ENCODE measurements around the gene COMT. TPM values are rescaled to one million over a fixed set of nuclear protein-coding genes. Genes with fewer than 3 reads are reported as not detected.

The COMT gene
- total RNA-seq, 2 donors from 2014 or later, result 39.7 to 113 TPM

DNA sequence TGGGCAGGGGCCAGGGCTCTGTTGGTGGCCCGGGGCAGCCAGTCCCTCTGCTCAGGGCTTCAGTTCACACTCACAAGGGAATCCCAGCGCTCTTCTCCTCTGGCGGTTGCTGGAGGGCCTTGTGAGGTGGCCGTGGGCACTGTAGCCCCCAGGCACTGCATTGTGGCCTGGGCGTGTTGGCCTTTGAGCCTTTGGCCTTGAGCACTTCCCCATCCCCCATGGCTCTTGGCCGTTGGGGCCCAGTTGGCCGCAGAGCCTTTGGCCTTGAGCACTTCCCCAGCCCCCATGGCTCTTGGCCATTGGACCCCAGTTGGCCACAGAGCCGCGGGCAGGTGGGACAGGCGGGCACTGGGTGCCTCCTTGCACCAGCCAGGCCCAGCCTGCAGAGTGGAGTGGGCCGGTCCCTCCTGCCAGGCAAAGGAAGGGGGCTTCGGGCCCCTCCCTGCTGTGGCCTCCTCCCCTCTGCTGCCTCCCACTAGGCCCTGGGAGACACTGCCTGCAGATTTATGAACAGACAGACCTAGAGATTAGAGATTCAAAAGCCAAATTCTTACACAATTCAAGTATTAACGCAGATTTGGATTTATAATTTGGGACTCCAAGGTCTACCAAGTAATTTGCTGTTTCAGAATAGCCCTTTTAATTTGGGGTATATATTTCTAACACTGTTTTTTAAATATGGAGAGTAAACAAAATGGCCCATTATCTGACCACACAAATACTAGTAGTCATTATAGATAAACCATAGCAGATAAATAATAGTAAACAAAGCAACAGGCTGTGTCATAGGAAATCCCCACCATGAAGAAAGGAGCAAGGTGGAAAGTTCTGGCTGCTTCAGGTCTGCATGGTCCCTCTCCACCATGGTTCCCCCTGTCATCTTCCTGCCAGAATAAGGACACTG is 18.3 kb downstream of the COMT start:
- DNase-seq (ENCODE audit: low spot score in 2 of 2), result no peak
- H3K36me3 Mint-ChIP-seq, result no peaks in the 10 kb centered on the region
- no peak for ATAC-seq
- H3K27ac Mint-ChIP-seq, result peak overlapping the region in 1 of 2 donors; percentile 10
- H3K9me3 Mint-ChIP-seq, result no peaks in the 10 kb centered on the region

- DNase-seq (ENCODE audit: low spot score in 2 of 2) (no peak), ATAC-seq (peak in 1 of 2 donors; percentile 15)
- H3K9me3 Mint-ChIP-seq, result no peaks in the 10 kb centered on the region
- H3K27ac Mint-ChIP-seq, result no peak overlapping the region
- no peaks in the 10 kb centered on the region for H3K36me3 Mint-ChIP-seq
Observed at GRCh38 chr22:19960491-19961200, 19.1 kb downstream of the COMT start.

- Mint-ChIP-seq H3K36me3 (no peaks in the 10 kb centered on the region), H3K27ac (peak overlapping the region in 1 of 2 donors; percentile 60), H3K9me3 (no peaks in the 10 kb centered on the region)
- no peak for DNase-seq (ENCODE audit: low spot score in 2 of 2)
- ATAC-seq, result no peak
Observed at GRCh38 chr22:19961201-19961580, 19.6 kb downstream of the COMT start.

DNA sequence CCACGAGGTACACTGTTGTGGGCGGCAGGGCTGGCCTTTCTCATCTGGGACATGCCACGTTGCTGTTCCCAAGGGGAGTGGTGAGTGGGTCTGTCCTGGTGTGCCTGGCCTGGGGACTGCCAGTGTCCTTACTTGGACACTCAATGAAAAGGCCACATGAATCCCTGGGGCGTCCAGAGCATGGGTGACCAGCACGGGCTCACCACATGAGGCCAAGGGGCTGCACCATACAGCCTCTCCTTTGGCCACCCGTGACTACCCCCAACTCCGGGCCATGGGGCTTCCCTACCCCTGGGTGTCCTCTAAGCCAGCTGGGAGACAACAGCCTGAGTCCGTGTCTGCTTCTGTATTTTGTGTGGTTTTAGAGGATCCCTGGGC is 20.3 kb downstream of the COMT start:
- H3K27ac Mint-ChIP-seq, result no peak overlapping the region
- DNase-seq (ENCODE audit: low spot score in 2 of 2), result no peak
- ATAC-seq, result peak in 1 of 2 donors; percentile 14
- H3K36me3 Mint-ChIP-seq, result no peaks in the 10 kb centered on the region
- H3K9me3 Mint-ChIP-seq, result no peaks in the 10 kb centered on the region

- DNase-seq (ENCODE audit: low spot score in 2 of 2) (peak in 1 of 2 donors; percentile 73), ATAC-seq (peak; percentile 65 to 85)
- H3K27ac Mint-ChIP-seq, result no peak overlapping the region
- no peaks in the 10 kb centered on the region for H3K36me3 Mint-ChIP-seq
- no peaks in the 10 kb centered on the region for H3K9me3 Mint-ChIP-seq
Observed at GRCh38 chr22:19962246-19962908, 20.8 kb downstream of the COMT start.

DNA sequence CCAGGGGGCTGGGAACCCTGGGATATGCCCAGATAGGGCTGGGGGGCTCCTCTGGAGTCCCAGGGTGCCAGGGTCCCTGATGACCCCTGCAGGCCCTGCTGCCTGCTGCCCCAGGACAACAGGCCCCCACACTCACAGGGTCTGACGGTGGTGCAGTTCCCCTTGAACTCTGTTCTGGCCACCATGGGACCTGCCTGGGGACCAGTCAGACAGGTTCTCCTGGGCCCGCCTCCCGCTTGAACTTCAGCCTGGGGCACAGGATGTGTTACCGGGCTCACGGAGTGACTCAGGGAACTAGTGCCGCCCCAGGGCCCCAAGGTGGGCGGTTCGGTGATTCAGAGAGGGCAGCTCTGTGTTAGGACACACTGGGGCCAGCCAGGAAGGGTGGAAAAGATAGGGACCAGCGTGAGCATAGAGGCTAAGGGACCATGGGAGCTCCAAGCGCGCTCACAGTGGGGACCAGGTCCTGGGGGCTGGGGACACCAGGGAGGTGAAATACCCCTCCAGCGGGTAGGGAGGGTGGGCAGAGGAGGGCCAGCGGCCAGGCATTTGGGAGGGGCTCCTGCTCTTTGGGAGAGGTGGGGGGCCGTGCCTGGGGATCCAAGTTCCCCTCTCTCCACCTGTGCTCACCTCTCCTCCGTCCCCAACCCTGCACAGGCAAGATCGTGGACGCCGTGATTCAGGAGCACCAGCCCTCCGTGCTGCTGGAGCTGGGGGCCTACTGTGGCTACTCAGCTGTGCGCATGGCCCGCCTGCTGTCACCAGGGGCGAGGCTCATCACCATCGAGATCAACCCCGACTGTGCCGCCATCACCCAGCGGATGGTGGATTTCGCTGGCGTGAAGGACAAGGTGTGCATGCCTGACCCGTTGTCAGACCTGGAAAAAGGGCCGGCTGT is 21.6 kb downstream of the COMT start:
- ATAC-seq (peak in 1 of 2 donors; percentile 39), DNase-seq (ENCODE audit: low spot score in 2 of 2) (no peak)
- Mint-ChIP-seq H3K9me3 (no peaks in the 10 kb centered on the region), H3K27ac (no peak overlapping the region), H3K36me3 (no peaks in the 10 kb centered on the region)

- Mint-ChIP-seq H3K36me3 (no peaks in the 10 kb centered on the region), H3K27ac (no peak overlapping the region), H3K9me3 (no peaks in the 10 kb centered on the region)
- DNase-seq (ENCODE audit: low spot score in 2 of 2) (no peak), ATAC-seq (no peak)
Observed at GRCh38 chr22:19963863-19964642, 22.5 kb downstream of the COMT start.

DNA sequence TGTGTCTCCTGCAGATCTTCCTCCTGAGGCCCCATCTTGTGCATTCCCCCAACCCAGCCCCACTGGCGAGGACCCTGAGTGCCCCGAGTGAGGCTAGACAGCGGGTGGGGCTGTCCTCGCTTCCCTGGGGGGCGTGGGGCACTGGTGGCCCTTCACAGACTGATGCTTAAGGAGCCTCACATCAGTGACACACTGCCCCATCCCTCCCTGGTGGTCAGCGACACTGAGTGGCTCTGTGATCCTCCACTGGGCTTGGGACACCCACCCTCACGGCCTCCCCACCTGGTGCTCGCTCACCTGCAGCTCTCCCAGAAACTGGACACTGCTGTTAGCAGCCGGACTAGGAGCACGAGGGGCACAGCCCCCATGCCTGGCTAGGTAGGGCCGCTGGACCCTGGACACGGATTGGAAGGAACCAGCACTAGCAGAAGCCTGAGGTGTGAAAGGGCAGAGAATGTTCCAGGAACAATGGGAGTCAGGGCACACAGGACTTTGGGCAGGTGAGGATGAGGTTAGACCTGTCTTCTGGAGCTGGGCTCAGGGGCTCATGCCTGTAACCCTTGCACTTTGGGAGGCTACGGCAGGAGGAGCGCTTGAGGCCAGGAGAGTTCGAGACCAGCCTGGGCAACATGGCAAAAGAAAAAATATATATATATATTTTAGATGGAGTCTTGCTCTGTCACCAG is 23.3 kb downstream of the COMT start:
- no peak for DNase-seq (ENCODE audit: low spot score in 2 of 2)
- Mint-ChIP-seq H3K36me3 (no peaks in the 10 kb centered on the region), H3K9me3 (no peaks in the 10 kb centered on the region), H3K27ac (peak overlapping the region in 1 of 2 donors; percentile 70)
- ATAC-seq, result no peak

DNA sequence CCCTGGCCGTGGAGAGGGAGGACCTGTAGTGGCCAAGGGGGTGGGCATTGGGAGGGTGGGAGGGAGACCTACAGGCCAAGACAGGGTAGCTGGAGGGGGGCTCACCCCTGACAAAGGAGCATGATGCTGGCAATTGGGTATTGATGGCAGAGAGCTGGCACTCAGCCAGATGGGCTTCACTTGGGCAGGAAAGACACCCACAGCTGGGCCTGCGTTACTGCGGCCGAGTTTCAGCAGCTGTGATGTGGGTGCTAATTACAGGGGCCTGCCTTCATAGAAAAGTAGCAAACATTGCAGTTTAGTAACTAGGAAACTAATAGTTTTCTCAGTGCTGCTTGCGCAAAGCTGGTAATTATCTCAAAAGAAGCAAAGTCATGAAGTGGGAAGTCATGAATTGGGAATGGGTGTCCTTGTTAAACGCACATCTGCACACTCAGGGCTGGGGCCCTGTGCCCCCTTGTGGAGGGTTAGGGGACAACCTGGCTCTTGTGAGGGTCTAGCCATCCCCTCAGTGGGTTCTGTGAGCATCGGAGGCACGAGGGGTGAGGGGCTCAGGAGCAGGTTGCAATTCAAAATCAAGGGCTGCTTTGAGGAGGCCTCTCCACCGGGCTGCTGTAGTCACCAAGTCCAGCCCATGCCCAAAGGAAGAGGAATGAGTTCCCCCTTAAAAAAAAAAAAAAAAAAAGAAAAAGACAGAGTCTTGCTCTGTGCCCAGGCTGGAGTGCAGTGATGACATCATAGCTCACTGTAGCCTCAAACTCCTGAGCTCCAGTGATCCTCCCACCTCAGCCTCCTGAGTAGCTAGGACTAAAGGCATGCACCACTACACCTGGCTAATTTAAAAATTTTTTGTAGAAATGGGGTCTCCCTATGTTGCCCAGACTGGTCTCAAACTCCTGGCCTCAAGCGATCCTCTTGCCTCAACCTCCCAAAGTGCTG is 24.5 kb downstream of the COMT start:
- no peak overlapping the region for H3K27ac Mint-ChIP-seq
- H3K9me3 Mint-ChIP-seq, result no peaks in the 10 kb centered on the region
- ATAC-seq (no peak), DNase-seq (ENCODE audit: low spot score in 2 of 2) (no peak)
- H3K36me3 Mint-ChIP-seq, result no peaks in the 10 kb centered on the region

GRCh38 chr22:19966908-19967750 is 25.6 kb downstream of the COMT start:
- H3K27ac Mint-ChIP-seq, result peak overlapping the region in 1 of 2 donors; percentile 19
- ATAC-seq, result no peak
- DNase-seq (ENCODE audit: low spot score in 2 of 2), result no peak
- no peaks in the 10 kb centered on the region for H3K36me3 Mint-ChIP-seq
- H3K9me3 Mint-ChIP-seq, result no peaks in the 10 kb centered on the region

GRCh38 chr22:19967850-19968449 is 26.4 kb downstream of the COMT start:
- DNase-seq (ENCODE audit: low spot score in 2 of 2) (no peak), ATAC-seq (no peak)
- H3K36me3 Mint-ChIP-seq, result no peaks in the 10 kb centered on the region
- H3K27ac Mint-ChIP-seq, result no peak overlapping the region
- H3K9me3 Mint-ChIP-seq, result no peaks in the 10 kb centered on the region

- no peaks in the 10 kb centered on the region for H3K36me3 Mint-ChIP-seq
- H3K9me3 Mint-ChIP-seq, result no peaks in the 10 kb centered on the region
- DNase-seq (ENCODE audit: low spot score in 2 of 2) (no peak), ATAC-seq (no peak)
- H3K27ac Mint-ChIP-seq, result peak overlapping the region in 1 of 2 donors; percentile 86
Observed at GRCh38 chr22:19968450-19968891, 26.9 kb downstream of the COMT start.
